HG02840 (cell line): ENCODE data around the gene MAP4K4.

Experiments
- ATAC-seq: cut with Tn5 transposase; IDR thresholded peaks from one replicate; pipeline ENCODE4 v1.9.1; 2021; ENCODE audit warnings: mild to moderate bottlenecking, moderate library complexity, moderate number of reproducible peaks; ENCODE audit not compliant: unreplicated experiment, low FRiP score

The MAP4K4 gene

DNA sequence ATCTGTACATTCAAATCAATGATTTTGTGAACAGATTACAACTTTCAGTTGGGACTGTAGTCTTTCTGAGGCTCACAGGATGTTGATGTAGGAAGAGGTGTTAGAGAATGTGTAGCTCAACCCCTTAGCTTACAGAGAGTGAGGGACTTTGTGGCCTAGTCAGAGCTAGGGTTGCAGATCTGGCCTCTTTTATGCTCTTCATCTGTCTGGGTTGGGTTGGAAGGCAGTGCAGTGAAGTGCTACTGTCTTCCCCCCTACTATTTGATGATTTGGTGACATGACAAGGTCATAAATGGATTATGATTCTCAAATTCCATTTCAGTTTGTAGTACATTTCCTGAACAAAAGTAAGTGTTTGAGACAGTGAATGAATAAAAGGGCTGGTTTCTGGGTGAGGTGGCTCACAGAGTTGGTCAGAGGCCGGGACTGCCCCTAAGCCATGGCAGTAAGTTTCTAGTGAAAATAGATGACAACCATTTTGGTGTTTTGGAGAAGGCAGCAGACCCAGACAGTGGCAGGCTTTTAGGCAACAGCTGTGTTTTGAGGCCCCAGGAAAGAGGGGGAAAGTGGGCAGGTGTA, 21.6 kb downstream of the MAP4K4 start:
- ATAC-seq: no peak

DNA sequence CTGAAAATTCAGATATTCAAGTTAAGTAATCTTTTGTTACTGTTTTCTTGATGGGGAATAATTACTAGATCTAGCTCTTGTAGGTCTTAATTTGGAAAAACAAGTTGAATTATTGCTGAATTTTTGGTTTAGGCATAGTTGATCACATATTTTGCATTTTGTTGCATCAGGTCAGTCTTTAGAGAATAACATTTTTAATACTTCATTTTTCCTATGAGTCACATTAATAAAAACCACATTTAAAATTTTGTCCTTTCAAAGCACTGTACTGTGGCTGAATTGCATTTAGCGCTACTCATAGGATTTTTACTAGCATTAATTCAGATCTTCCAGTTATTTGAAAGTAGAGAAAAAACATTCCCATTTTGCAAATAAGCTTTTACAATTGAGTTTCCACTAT, 23.2 kb downstream of the MAP4K4 start:
- ATAC-seq: no peak

DNA sequence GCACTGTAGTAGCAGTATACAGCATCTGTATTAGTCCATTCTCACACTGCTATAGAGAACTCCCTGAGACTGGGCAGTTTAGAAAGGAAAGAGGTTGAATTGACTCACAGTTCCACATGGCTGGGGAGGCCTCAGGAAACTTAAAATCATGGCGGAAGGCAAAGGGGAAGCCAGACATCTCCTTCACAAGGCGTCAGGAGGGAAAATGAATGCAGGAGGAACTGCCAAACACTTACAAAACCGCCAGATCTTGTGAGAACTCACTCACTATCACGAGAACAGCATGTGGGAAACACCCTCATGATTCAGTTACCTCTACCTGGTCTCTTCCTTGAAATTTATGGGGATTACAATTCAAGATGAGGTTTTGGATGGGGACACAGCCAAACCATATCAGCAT, 25.4 kb downstream of the MAP4K4 start:
- no peak for ATAC-seq

DNA sequence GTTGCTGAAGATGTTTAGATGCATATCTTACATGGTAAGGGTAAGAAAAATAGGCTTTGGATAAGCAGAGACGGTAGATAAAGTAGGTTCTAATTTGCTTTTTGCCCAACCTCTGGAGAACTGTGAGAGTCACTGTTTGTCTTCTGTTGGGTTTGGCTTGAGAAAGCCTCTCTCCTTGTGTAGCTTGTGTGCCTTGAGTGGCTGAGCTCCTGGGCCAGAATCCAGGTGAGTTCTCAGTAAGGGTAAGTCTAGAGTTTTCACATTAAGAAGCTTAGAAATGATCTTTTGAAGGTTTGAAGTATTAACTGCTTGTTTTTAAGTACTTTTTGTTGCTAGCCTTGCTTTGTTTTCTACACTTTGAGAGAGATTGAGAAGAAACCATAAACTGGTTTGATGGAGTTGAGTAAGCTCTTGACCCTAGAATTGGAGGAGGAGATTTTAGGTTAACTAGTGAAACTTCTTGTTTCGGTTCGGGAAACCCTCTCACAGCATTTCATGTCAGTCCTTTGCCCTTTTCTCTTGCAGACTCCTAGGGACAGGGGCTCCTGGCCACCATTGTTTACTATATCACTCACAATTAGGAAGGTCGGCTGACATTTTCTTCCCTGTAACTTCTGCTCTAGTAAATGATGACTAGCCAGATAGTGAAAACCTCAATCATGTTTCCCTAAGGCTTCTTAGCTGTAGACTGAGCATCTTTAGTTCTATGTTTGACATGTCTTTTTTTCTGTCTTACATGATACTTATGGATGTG, 26.0 kb downstream of the MAP4K4 start:
- ATAC-seq: no peak

DNA sequence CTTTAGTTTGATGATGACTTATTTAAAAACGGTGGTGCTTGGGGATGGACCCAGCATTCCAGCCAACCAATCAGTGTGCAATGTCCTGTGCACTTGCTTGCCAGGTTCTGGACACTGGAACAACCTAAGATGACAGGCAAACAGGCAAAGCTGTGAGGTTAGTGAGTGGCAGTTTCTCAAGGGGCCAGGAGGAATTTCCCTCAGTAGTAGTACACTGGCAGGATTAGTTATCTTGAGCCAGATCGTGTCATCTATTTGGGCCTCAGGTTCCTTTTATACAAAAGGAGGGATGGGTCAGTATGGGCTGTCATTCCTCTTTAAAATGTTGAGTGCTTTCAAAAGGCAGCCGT, 26.6 kb downstream of the MAP4K4 start:
- ATAC-seq: no peak

DNA sequence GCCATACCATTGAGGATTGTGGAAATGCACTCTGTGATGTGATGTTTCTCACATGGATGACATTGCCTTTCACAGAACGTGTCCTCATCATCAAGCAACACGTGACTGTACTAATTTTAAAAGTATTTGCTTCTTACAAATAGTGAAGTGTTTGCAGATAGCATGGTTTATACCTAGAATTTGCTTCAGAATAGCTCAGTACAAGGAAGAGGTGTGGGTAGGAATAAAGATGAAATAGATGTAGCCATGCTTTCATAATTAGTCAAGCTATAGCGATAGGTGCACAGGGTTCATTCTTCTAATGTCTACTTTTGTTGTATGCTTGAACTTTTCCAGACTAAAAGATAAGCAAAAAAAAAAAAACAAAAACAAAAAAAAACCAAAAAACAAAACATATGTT, 27.5 kb downstream of the MAP4K4 start:
- no peak for ATAC-seq

DNA sequence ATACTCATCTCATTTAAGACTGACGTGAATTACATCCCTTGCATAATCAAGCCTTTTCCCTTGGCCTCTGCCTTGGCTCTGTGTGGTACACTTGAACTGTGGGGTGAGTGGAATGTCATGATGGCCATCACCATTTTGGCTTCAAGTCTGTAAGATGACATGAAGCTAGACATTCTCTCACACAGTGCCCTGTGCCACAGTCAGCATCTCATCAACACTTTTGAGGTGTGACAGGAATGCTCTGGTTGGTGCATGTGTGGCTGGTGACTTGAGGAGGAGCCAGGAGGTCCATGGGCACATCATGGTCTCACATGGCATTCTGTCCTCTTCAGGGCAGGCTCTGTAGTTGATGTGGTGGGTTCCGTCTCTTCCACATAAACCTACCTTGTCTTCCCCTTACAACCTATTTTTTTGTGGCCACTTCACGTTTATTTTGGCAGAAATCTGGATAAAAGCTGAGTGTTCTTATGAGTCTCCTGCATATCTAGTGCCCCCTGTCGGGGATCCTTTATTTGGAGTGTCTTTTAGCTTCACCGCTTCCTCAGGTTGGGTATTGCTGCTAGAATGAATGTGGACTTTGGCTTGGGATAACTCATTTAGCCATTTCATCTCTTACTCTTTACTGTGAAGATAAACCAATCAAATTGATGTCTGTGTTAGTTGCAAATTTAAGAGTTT, 28.1 kb downstream of the MAP4K4 start:
- ATAC-seq: no peak

DNA sequence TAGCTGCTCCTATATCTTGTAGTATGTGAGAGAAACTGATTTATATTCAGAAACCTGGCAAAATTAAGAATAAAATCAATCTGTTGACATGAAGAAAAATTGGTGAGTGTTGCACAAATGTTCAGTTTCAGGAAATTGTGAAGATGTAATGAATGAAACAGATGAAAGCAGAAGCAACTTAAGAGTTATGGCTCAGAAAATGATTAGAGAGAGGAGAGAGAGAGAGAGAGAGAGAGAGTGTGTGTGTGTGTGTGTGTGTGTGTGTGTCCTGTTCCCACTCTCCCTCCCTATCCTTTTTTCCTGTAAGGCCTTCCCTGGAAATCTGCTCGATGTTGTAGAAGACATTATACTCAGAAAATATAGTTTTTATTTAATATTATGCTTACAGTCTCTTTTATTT, 31.4 kb downstream of the MAP4K4 start:
- no peak for ATAC-seq

DNA sequence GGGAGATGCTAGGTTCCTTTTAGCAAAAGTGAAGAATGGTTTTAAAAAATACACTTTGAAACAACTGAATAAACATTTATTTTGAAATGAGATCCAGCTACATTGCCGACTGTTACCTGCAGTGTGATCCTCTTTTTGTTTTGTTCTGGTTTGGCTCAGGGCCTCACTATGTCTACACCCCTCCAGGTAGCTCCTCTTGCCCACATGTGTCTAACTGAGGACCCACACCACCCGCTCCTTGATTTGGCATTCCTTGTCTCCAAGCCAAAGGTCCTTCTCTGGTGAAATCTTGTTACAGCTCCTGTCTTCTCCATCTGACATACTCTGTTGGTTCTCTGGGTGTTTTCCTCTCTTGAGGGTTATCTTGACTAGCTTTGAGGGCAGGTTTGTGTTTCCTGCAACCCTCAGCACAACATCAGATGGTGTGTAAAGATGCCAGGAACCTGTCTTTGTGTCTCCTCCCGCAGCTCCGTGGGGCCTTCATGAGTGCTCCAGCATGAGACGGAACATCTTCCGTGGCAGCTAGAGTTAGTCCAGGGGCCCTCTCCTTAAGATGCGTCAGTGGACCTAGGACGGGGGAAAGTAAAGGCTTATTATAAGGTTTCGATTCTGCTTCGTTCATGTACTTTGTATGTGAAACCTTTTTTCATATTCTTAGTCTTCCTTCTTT, 32.1 kb downstream of the MAP4K4 start:
- ATAC-seq: no peak

DNA sequence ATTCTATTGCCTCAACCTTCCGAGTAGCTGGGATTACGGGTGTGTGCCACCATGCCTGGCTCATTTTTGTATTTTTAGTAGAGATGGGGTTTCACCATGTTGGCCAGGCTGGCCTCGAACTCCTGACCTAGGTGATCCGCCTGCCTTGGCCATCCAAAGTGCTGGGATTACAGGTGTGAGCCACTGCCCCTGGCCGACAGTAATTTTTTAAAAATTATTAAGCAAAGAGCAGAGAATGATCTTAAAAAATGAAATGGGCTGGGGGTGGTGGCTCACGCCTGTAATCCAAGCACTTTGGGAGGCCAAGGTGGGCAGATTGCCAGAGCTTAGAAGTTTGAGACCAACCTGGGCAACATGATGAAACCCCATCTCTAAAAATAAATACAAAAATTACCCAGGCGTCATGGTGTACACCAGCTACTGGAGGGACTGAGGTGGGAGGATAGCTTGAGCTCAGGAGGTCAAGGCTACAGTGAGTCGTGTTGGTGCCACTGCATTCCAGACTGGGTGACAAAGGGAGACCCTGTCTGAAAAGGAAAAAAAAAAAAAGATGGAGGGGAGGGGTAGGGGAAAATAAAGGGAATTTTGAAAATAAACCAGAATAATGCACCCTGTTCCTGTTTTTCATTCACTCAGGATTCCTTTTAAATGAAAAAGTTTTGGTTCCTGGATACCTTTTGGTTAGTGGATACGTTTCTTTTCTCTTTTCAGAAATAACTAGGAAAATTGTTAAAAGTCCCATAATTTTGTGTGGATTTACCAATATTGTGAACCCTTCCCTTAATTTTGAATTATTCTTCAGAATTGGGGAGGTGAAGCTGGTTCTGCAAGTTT, 33.9 kb downstream of the MAP4K4 start:
- ATAC-seq: no peak

DNA sequence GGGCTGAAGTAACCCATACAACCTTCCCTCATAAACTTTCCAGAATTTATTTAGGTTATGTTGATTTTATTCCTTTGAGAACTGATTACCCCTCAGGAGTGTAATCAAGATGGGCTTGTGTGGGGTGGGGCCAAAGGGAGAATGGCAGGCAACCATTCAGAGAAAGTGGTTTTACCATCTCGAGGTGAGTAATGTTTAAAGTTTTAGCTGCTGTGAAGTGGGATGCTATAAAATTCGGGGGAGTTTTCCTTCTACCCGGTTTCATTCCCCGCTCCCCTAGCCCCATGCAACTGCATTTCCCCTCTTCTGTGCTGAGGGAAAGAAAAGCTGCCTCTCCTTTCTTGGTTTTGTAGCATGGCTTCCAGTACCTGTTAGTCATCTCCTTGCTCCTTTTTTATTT, 34.7 kb downstream of the MAP4K4 start:
- no peak for ATAC-seq

DNA sequence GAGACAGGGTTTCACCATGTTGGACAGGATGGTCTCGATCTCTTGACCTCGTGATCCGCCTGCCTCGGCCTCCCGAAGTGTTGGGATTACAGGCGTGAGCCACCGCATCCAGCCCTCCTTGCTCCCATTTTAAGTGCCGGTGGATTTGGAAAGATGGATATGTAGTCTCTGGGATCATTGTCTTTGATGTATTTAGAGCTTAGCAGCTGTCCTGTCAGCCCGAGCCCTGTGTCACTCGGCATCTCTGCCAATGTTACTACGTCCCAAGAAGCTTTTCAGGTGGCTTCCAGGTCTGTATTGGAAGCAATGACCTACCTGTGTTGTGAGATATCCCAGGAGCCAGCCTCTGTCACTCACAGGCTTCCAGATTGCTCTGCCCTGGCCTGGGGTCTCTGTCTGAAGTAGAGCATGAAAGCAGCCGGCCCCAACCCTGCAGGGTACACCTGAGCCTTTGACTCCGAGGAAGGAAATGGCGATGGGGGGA, 35.3 kb downstream of the MAP4K4 start:
- ATAC-seq: no peak

DNA sequence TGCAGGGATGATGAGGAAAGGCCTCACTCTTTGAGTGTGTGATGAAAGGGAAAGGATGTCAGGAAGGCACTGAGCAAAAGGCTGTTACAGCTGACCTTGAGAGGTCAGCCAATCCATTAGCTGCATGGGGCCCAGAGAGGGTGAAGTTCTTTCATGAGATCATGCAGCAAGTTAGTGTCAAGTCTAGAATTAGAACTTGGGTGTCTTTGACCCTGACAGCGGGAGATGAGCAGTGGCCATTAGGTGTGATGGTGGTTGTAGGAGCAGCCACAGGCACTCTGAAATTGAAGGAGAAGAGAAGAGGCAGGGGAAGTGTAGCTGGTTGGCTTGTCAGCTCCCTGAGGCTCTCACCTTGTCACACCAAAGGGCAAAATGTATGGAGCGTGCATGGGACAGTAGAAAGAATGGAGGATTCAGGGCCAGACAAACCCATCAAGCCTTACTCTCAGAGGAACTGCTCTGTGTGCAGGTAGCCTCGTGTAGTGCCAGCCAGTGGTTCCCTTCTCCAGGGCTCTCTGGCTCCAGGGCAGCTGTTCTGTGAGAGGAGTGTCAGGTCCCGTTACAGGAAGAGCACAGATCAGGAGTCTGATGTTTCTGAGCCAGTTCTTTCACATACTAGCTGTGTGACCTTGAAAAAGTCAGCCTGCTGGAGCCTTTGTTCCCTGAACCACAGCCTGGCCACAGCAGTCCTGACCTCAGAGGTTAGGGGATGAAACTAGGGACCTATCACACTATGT, 35.9 kb downstream of the MAP4K4 start:
- ATAC-seq: no peak

DNA sequence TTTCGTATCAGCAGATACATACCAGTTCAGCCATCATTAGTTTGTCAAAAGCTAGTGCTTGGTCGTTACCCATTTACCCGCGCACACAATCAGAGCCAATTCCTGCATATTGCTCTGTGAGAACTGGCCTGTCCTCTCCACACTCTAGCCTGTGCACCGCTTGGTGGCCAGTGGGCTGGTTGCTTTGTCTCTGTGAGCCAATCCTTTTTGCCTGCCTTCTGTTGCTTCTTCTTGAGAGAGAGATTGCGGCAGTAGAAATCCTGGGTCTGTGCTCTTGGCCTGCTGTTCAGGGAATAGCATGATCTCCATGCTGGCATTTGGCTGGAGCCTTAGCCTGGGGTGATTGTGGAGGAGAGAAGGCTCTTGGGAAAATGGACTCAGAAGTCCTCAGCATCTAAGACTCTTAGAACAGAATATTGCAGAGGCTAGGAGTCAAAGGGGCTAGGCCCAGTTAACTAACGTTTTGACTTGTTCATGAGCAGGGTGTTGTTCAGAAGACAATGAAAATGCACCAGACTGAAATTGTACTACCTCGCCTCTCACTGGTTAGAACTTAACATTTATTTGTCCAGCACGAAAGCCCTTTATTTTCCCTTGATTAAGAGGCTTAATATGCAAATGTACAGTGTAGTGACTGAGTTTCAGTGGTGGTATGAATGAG, 37.1 kb downstream of the MAP4K4 start:
- ATAC-seq: no peak

DNA sequence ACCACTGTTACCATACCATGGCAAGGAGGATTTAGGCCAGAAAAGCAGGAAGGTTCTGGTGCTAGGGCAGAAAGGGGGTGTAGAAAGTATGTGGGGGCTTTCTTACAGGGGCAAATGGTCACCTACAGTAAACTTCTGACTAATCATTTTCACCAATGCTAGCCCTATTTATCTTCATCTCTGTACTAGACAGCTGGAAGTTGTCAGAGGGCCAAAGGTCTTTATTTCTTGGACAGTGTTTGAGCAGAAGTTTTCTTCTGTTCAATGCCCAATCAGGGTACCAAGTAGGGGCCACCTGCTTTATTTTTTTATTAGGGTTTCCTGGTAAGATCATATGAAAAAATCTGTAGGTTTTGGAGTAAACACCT, 37.6 kb downstream of the MAP4K4 start:
- no peak for ATAC-seq

DNA sequence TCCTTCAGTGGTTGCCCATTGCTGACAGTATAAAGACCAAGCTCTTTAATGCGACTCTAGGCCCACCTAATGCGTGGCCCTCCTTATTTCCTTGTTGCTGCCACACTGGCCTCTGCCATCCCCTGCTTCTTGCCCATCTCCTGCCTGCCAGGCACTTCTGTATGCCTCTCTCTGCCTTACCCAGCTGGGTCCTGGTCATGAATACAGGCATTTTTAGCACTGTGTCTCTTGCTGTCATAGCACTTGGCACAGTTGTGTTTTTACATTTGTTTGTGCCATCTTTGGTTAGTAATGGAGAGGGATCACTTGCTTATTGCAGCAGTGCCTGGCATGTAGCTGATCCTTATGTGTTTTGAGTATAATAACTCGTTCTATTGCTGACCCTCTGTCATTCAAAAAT, 38.7 kb downstream of the MAP4K4 start:
- no peak for ATAC-seq

DNA sequence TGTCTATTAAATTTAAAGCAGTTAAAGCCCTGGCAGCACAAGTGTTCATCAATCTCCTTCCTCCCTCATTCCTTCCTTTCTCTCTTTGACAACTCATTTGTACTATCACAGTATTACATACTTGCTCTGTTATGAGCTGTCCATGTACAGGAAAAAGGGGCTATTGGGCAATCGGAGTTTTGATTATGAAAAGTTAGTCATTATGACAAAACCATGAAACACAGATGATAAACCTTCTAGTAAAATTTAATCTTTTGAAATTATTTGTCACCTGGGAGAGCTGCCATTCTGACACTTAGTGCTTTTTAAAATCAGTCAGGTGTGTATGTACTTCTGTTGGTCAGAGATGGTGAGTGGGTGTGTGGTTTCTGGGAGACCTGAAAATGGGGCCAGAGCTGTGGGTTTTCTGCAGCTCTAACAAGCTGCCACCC, 39.4 kb downstream of the MAP4K4 start:
- no peak for ATAC-seq

DNA sequence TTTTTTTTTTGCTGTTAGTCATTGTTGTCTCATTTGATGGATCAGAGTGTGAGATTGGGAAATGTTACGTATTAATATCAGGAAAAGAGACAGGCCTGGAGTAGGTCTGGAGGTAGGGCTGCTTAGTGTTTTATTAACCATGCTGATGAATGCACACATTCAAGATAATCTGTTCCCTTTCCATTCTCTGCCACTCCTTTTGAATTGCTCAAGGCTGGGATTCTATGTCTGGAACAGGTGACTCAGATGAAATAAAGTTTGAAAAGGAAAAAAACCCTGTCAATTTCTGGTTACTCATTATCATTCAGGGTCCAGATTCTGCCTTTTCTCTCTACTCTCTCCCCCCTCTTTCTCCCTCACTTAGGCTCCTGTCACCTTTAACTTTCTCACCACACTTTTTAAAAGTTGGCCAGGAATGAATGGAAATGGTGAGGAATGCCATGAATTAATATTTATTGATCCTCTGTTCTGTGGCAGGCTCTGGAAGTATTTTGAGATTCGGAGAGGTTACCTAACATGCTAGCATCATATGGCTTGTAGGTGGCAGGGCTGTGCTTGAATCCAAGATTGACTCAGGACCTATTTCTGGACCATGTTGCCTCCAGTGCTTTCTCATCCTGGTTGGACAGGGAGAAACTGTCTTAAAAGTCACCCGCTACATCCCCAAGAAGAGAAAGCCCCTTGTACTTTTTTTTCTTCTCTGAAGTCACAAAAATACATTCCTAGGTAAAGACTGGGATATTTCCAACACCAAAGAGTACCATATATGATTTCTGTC, 40.2 kb downstream of the MAP4K4 start:
- ATAC-seq: no peak

DNA sequence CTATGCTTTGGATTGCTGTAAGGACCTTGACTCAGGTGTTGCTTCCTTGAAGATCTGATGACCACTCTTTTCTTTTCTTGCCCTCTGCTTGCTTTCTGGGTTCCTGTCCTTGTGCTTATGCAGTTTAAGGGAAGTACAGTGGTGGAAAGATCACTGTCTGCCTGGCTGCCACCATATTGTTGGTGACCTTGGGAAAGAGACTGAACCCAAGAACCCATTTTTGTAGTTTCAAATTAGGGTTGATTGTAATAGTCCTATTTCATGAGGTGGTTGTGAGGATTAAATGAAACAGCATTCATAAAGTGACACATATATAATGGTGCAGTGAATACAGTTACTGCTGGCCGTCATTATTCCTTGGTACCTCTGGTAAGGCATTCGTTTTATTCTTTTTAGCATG, 41.1 kb downstream of the MAP4K4 start:
- ATAC-seq: no peak
